Transverse colon (tissue), 3 donors: ENCODE results near the gene SIPA1L3.

Experiments
- CTCF ChIP-seq, 5 experiments: fragments of 200-600 bp in 3 of 5; fragments of 450-650 bp in 2 of 5; sonication (generic) in 3 of 5; IDR thresholded peaks; 1 replicate in 2 of 5; 2 replicates in 3 of 5; pipeline ENCODE4 v1.5.1; 2016 to 2017; ENCODE audit warnings: antibody characterized with exemption in 5 of 5, inconsistent platforms in 3 of 5, mild to moderate bottlenecking in 2 of 5, moderate library complexity in 1 of 5
- EP300 ChIP-seq: sonication (generic); formaldehyde crosslinking; IDR thresholded peaks from one replicate; pipeline ENCODE4 v1.6.1; 2017; ENCODE audit warnings: antibody characterized with exemption, low read depth

DNA sequence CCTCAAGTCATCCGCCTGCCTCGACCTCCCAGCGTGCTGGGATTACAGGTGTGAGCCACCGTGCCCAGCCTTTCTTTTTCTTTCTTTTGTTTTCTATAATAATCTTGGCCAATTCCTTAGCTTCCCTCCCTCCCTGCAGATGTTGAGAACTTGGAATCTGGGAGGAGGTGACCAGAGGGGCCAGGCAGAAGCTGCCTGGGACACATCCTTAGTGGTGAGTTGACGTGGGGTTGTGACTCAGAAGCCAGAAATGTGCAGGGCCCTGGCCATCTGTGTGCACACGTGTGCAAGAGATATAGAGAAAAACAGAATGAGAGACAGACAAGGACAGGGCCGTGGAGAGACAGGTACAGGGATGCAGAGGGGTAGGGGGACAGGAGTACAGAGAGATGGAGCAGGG lies 154.3 kb downstream of the SIPA1L3 start:
- no peak for TF ChIP-seq EP300
- TF ChIP-seq CTCF (IDR thresholded peaks at IDR 0.05), result no peak
